ENCODE measurements around the gene TCP11L1.
A peak's percentile ranks its signal among the peaks of the same experiment; 100 is the strongest.

The TCP11L1 gene

GRCh38 chr11:33064866-33065265 is 25.5 kb downstream of the TCP11L1 start:
- no peak for TF ChIP-seq CTCF (IDR thresholded peaks at IDR 0.05; ENCODE audit: control insufficient read depth, insufficient read depth, low read depth, low read length, missing control alignments)
- H3K4me3 ChIP-seq (ENCODE audit: control insufficient read depth, low read depth, low read length): no peak overlapping the region
- no peak for DNase-seq (ENCODE audit: low read depth)

GRCh38 chr11:33065445-33066178 is 26.2 kb downstream of the TCP11L1 start:
- DNase-seq (ENCODE audit: low read depth): no peak
- TF ChIP-seq CTCF (IDR thresholded peaks at IDR 0.05; ENCODE audit: control insufficient read depth, insufficient read depth, low read depth, low read length, missing control alignments): peak; percentile 97

GRCh38 chr11:33067294-33067693 is 27.9 kb downstream of the TCP11L1 start:
- no peak overlapping the region for H3K4me3 ChIP-seq (ENCODE audit: control insufficient read depth, low read depth, low read length)
- no peak for DNase-seq (ENCODE audit: low read depth)
- no peak for TF ChIP-seq CTCF (IDR thresholded peaks at IDR 0.05; ENCODE audit: control insufficient read depth, insufficient read depth, low read depth, low read length, missing control alignments)

More at GRCh38 chr11:33065445-33066178, 26.2 kb downstream of the TCP11L1 start:
- H3K4me3 ChIP-seq (ENCODE audit: control insufficient read depth, low read depth, low read length): no peak overlapping the region

- DNase-seq (ENCODE audit: low read depth): no peak
- no peak overlapping the region for H3K4me3 ChIP-seq (ENCODE audit: control insufficient read depth, low read depth, low read length)
- no peak for TF ChIP-seq CTCF (IDR thresholded peaks at IDR 0.05; ENCODE audit: control insufficient read depth, insufficient read depth, low read depth, low read length, missing control alignments)
Observed at GRCh38 chr11:33068611-33069340, 29.4 kb downstream of the TCP11L1 start.

- TF ChIP-seq CTCF (IDR thresholded peaks at IDR 0.05; ENCODE audit: control insufficient read depth, insufficient read depth, low read depth, low read length, missing control alignments): no peak
- no peak for DNase-seq (ENCODE audit: low read depth)
- H3K4me3 ChIP-seq (ENCODE audit: control insufficient read depth, low read depth, low read length): no peak overlapping the region
Observed at GRCh38 chr11:33072465-33072864, 33.1 kb downstream of the TCP11L1 start.

- DNase-seq (ENCODE audit: low read depth): no peak
- TF ChIP-seq CTCF (IDR thresholded peaks at IDR 0.05; ENCODE audit: control insufficient read depth, insufficient read depth, low read depth, low read length, missing control alignments): no peak
- no peak overlapping the region for H3K4me3 ChIP-seq (ENCODE audit: control insufficient read depth, low read depth, low read length)
Observed at GRCh38 chr11:33083918-33084317, 44.5 kb downstream of the TCP11L1 start.

Measured in AG09309 (cell line).